SK-N-DZ (cell line): ENCODE measurements around the gene IGSF9. TPM values are rescaled to one million over a fixed set of nuclear protein-coding genes. Genes with fewer than 3 reads are reported as not detected.

Experiments
- DNase-seq: peaks from one replicate; pipeline ENCODE4 v3.0.0-alpha.2; 2015; ENCODE audit warnings: low spot score
- polyA plus RNA-seq, 2 experiments: library from polyadenylated mRNA; depleted of rRNA; stranded (reverse); fragments of >200 nt; gene quantifications; 2 replicates each; pipeline ENCODE4 v1.2.3, GENCODE V29; 2014

Gene IGSF9
- 16.2 and 17.5 TPM in 2 replicates for polyA plus RNA-seq (2014; cell fraction: cytosol; rRNA removed)
- 40.6 and 58.6 TPM in 2 replicates for polyA plus RNA-seq (2014; cell fraction: nucleus; rRNA removed)

DNA sequence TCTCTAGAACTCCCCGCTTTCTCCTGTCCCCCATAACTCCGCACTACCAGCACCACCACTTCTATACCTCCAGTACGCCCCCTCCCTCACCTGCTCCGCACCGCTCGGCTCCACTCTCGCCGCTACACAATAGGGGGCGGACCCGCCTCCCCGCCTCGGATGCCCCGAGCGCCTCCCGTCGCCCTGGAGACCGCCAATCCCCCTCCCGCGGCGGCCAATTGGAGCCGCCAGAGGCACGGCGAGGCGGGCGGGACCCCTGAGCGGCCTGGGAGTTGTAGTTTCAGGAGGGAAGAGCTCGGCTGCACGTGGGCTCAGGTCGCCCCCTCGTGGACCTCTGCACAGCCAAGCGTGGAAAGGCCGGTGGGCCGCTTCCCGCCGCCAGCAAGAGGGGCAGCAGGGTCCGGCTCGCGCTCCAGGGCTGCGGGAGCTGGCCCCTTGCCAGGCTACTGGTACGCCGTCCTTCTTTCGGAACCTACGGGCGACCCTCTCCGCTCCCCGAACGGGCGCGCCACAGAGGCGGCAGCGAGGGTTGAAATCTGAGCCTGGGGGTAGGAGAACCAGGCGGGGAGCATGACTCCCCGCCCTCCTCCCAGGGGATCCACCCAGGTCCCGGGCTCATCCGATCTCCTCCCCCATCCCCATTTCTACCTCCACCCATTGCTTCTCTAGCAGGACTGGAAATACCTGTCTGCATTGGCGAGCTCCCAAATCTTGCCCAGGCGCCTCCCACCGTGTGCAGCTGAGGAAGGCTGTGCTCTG is at the start of gene IGSF9:
TSS of gene IGSF9 (minus strand) at position 131 of the 759 bp plus-strand sequence. CDS start 2,159 bp downstream, outside the sequence.
- DNase-seq: peak; percentile 95

- DNase-seq: no peak
Observed at GRCh38 chr1:159994896-159995295, 49.5 kb upstream of the IGSF9 start.

DNA sequence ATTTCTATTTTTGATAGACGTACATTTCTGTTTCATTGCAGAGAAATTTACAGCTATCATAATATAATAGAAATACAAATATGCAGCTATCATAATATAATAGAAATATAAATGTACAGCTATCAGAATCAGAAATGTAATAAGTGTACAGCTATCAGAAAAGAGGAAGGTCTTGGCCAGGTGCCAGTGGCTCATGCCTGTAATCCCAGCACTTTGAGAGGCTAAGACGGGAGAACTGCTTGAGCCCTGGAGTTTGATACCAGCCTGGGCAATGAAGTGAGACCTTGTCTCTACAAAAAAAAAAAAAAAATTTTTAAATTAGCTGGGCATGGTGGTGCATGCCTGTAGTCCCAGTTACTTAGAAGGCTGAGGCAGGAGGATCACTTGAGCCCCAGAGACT is 48.5 kb upstream of the IGSF9 start:
- DNase-seq: no peak

- DNase-seq: no peak
Observed at GRCh38 chr1:159992161-159992560, 46.7 kb upstream of the IGSF9 start.

- DNase-seq: no peak
Observed at GRCh38 chr1:159991513-159991912, 46.1 kb upstream of the IGSF9 start.

DNA sequence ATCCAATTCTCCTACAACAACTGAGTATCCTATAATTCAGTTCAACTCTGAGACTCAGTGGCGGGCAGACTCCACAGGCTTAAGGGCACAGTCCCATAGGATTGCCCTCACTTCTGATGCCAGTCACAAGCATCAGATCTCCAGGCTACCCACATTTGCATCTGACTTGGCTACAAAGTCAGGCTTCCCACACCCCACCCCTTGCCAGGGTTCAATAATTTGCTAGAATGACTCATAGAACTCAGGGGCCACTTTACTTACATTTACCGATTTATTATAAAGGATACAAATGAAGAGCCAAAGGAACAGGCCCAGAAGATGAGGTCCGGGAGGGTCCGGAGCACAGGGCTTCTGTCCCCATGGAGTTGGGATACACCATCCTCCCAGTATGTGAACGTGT is 44.6 kb upstream of the IGSF9 start:
- DNase-seq: no peak

DNA sequence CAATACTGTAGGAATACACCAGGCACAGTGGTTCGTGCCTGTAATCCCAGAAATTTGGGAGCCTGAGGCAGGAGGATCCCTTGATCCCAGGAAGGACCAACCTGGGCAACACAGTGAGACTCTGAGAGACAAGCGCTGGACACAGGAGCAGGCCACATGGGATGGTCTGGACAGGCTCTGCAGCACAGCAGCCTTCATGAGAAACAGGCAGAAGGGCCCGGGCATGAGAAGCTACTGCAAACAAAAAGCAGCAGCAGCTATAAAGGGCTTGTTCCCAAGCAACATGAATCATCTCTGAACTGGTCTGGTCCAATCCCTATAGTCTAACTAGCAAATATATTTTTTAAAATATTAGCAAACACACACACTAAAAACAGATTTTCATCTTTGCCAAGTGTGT is 44.2 kb upstream of the IGSF9 start:
- no peak for DNase-seq

GRCh38 chr1:159988006-159988405 is 42.6 kb upstream of the IGSF9 start:
- DNase-seq: no peak

- DNase-seq: no peak
Observed at GRCh38 chr1:159987186-159987585, 41.8 kb upstream of the IGSF9 start.

- no peak for DNase-seq
Observed at GRCh38 chr1:159986531-159986930, 41.1 kb upstream of the IGSF9 start.

- no peak for DNase-seq
Observed at GRCh38 chr1:159986093-159986492, 40.7 kb upstream of the IGSF9 start.

DNA sequence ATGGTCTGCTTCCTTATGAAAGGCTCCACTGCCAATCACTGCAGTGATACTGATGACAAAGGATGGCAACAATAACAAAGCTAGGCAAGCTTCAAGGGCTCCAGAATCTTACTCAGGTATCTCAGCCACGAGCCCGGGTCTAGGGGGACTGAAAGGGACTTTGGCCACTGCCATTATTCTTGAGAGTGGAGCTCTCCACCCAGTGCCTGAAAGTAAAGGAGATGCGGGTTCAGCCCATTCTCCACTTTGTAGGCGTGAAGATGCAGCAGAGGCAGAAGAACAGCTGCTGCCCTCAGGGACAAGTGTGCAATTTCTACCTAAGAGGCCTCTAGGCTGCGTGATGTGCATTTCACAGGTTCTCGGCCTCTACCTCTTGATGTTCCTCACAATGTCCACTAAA is 40.1 kb upstream of the IGSF9 start:
- DNase-seq: no peak

DNA sequence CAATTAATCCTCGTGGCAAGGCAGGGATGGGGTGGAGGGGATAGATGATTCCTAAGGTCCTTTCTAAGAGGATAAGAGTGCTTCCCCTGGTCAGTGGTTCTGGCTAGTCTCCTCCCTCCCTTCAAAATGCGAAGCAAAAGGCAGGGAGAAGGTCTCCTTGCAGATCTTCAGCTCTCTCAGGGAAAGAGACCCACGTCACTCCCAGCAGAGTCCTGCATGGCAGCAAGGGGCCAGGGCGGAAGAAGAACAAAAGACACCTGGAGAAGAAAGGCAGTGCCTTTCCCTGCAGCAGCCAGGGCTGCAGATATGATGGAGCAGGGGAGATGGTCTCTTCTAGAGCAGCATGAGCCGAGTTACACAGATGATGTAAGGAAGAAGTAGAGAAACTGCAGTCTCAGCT is 38.3 kb upstream of the IGSF9 start:
- DNase-seq: no peak

DNA sequence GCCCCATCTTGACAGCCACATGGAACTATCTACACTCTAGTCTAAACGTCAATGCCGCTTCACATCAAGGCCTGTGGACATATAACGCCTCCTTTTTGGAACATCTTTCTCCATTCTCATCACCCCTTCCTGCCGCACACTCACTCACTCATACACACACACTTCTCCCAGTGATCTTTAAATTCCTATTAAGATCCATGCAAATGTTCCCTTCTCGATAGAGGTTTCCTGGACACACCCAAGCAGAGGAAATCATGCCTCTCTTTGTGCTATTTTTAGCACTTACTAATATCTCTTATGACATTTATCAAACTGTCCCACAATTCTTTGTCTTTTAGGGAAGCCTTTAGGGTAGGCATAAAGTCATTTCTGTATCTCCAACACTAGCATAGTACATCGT is 36.9 kb upstream of the IGSF9 start:
- DNase-seq: no peak

GRCh38 chr1:159981351-159982055 is 36.1 kb upstream of the IGSF9 start:
- no peak for DNase-seq

GRCh38 chr1:159980786-159981185 is 35.4 kb upstream of the IGSF9 start:
- no peak for DNase-seq

DNA sequence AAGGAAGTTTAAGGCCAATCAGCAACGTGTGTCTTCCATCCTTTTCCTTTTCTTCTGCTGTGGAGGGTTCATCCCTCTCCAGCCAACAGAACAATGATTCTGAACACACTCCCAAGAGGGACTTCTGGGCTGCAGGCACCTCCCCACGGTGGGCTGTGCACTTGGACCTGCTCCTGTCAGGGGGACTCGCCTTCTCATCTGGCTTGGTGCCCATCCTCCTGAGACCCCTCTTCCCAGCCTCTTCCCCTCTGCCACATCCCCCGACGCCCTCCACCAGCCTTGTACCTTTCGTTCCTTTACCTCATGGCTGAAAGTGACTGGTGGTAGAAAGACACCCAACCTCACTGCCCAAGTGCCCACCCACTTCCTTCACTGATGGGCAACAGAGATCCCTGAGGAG is 34.7 kb upstream of the IGSF9 start:
- DNase-seq: no peak

DNA sequence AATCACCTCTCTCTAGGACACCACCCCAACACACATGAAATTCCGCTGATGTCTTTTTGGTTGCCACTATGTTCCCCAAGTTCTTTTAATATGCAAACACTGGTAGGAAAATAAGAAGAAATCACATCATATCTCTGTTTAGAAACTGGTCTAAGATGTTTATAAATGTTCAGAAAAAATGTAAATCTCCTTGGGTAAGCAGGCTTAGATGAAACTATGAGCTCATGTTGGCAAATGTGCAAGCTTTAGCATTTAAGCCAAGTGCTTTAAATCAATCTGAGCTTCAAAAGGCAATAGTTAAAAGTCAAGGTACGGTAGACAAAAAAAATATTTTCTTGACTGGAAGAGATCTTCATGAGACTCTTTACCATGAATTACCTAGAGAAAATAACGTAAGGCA is 33.8 kb upstream of the IGSF9 start:
- no peak for DNase-seq

DNA sequence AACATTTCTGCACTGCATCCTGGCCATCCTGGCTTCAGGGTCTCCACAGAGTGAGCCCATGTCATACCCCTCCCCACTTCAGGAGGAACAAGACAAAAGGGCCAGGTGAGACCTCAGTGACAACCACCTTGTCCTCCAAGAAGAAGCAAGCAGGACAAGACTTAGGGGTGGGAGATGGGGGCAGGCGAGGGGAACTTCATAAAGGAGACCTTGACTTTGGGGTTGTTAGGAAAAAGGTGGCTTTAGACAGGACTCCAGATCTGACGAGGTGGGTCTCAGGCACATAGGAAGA is 32.6 kb upstream of the IGSF9 start:
- DNase-seq: no peak

DNA sequence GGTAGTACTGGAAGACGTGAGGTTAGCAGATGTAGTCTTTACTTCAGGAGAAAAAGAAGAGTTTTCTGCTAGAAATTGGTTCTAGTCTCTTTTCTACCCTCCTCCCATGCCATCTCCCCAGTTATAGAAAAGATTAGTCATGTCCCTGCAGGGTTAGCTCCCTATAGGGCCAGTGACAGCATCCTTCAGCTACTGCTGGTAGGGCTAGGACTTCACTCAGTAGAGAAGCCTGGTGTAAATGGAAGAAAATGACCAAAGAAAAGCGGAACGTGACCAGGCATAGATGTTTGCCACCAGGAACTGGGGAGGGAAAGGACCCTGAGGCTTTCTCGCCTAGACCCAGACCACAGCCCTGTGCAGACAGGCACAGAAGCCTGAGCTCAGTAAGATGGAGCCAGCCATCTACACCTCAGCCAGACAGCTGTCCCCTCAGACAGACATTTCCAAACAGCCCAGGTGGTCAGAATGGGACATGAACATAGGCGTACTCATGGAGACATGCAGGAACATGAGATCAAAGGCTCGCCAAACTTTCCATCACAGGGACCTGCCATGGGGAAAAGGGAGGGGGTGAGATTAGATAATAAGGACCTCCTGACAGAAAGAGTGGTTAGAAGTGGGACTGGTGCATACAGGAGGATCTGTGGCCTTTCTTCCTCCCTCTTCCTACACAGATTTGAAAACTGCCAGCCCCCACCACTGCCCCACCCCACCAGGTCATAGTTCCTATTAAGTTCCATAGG is 32.1 kb upstream of the IGSF9 start:
- DNase-seq: no peak

- no peak for DNase-seq
Observed at GRCh38 chr1:159974350-159974965, 29.0 kb upstream of the IGSF9 start.

- DNase-seq: no peak
Observed at GRCh38 chr1:159973350-159973940, 28.0 kb upstream of the IGSF9 start.
